ENCODE results near the gene TMEM63C. TPM values are rescaled to one million over a fixed set of nuclear protein-coding genes. Genes with fewer than 3 reads are reported as not detected.

The TMEM63C gene
- total and polyA plus RNA-seq, 8 donors: 0.14 to 8.8 (median 1.4) TPM; not detected in 2

GRCh38 chr14:77217551-77217950 is 36.0 kb downstream of the TMEM63C start:
- no peaks in the 10 kb centered on the region for H3K36me3 ChIP-seq
- WGBS, 5 donors: 54 to 82% (median 67%) methylated on average over 3 of the region's 3 CpGs
- H3K4me1 ChIP-seq: no peaks in the 10 kb centered on the region
- TF ChIP-seq EP300 (IDR thresholded peaks at IDR 0.05) (no peak), POLR2AphosphoS5 (IDR thresholded peaks at IDR 0.05) (no peak), POLR2A (IDR thresholded peaks at IDR 0.05) (no peak), CTCF (IDR thresholded peaks at IDR 0.05) (no peak)
- no peak overlapping the region for H3K4me3 ChIP-seq
- H3K9me3 ChIP-seq: no peaks in the 10 kb centered on the region
- H3K27me3 ChIP-seq: peaks cover 0 to 78% (median 6%) of the 10 kb centered on the region in 3 donors
- intact Hi-C loops (cut with DNase I; ENCODE audit: low total_unique reads): no loop called here
- H3K27ac ChIP-seq: no peak overlapping the region
- DNase-seq: no peak

GRCh38 chr14:77219591-77219990 is 38.0 kb downstream of the TMEM63C start:
- Histone ChIP-seq H3K27me3 (peaks cover 0 to 70% (median 4%) of the 10 kb centered on the region in 3 donors), H3K4me1 (no peaks in the 10 kb centered on the region), H3K9me3 (no peaks in the 10 kb centered on the region), H3K4me3 (no peak overlapping the region), H3K27ac (no peak overlapping the region), H3K36me3 (no peaks in the 10 kb centered on the region)
- 29 to 66% (median 40%) methylated on average over 4 to 10 of the region's 10 CpGs for WGBS, 5 donors
- intact Hi-C loops (cut with DNase I; ENCODE audit: low total_unique reads): no loop called here
- TF ChIP-seq CTCF (IDR thresholded peaks at IDR 0.05) (no peak), POLR2A (IDR thresholded peaks at IDR 0.05) (no peak), POLR2AphosphoS5 (IDR thresholded peaks at IDR 0.05) (no peak), EP300 (IDR thresholded peaks at IDR 0.05) (no peak)
- DNase-seq: peak in 1 of 2 donors; percentile 54

DNA sequence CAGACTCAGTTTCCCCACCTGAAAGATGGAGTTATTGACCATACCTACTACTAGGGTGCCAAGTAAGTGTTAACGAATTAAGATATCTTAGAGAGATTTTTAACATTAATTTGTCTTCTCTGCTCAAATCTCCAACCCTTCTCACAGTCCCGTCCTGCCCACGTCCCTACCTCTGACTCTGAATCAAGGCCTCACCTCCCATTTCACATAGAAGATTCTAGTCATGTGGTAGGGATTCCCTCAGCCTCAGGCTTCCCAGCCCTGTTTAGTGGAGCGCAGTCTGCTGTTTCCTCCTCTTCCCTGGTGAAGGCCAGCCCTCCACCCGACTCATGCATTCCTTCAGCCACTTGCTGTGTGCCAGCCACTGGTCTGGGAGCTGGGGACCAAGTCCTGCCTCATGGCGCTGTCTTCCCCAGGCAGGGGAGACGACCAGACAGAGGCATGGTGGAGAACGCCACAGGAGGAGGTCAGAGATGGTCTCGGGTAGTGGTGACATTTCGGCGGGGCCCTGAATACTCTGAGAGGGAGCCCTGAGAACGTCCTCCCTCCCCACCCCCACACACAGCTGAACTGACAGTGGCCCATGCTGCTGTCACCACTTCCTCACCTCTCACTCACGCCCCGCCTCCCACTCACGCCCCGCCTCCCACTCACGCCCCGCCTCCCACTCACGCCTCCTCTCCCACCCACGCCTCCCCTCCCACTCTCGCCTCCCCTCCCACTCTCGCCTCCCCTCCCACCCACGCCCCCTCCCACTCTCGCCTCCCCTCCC is 38.8 kb downstream of the TMEM63C start:
- TF ChIP-seq CTCF (IDR thresholded peaks at IDR 0.05) (no peak), EP300 (IDR thresholded peaks at IDR 0.05) (no peak), POLR2A (IDR thresholded peaks at IDR 0.05) (no peak), POLR2AphosphoS5 (IDR thresholded peaks at IDR 0.05) (no peak)
- Histone ChIP-seq H3K27me3 (peaks cover 0 to 63% (median 0%) of the 10 kb centered on the region in 3 donors), H3K27ac (no peak overlapping the region), H3K9me3 (no peaks in the 10 kb centered on the region), H3K4me3 (no peak overlapping the region), H3K36me3 (no peaks in the 10 kb centered on the region), H3K4me1 (no peaks in the 10 kb centered on the region)
- no peak for DNase-seq
- intact Hi-C loops (cut with DNase I; ENCODE audit: low total_unique reads): no loop called here
- 54 to 73% (median 65%) methylated on average over 13 to 24 of the region's 24 CpGs for WGBS, 5 donors

DNA sequence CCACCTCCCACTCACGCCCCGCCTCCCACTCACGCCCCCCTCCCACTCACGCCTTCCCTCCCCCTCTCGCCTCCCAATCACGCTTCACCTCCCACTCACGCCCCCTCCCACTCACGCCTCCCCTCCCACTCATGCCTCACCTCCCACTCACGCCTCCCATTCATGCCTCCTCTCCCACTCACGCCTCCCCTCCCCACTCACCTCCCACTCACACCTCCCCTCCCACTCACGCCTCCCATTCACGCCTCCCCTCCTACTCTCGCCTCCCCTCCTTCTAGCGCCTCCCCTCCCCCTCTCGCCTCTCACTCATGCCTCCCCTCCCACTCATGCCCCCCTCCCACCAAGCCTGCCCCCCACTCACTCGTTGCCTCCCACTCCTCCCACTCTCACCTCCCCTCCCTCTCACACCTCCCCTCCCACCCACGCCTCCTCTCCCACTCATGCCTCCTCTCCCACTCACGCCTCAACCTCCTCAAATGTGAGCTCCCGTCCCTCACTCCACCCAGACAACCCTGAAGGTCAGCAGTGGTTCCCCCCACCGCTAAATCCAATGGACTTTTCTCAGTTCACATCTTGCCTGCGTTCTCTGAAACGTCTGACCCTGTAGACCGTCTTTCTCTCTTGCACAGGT is 39.8 kb downstream of the TMEM63C start:
- Histone ChIP-seq H3K36me3 (no peaks in the 10 kb centered on the region), H3K27ac (no peak overlapping the region), H3K27me3 (peaks cover 0 to 60% (median 0%) of the 10 kb centered on the region in 3 donors), H3K4me3 (no peak overlapping the region), H3K9me3 (no peaks in the 10 kb centered on the region), H3K4me1 (no peaks in the 10 kb centered on the region)
- TF ChIP-seq CTCF (IDR thresholded peaks at IDR 0.05) (no peak), POLR2AphosphoS5 (IDR thresholded peaks at IDR 0.05) (no peak), POLR2A (IDR thresholded peaks at IDR 0.05) (no peak), EP300 (IDR thresholded peaks at IDR 0.05) (no peak)
- WGBS, 5 donors: 62 to 76% (median 72%) methylated on average over 13 to 23 of the region's 23 CpGs
- DNase-seq: no peak
- intact Hi-C loops (cut with DNase I; ENCODE audit: low total_unique reads): no loop called here
